HL-60 (cell line): ENCODE measurements around the gene SLC25A21.

Experiments
- DNase-seq, 2 experiments: peaks; one replicate each; pipeline ENCODE4 v3.0.0-alpha.2; 2010 to 2020; ENCODE audit warnings: low read depth in 1 of 2, low spot score in 1 of 2
- H3K27ac ChIP-seq: fragments of 250-450 bp; sonication (Bioruptor Pico); replicated peaks from 2 replicates; pipeline ENCODE4 v1.5.1; 2020; ENCODE audit warnings: mild to moderate bottlenecking, moderate library complexity
- H3K27me3 ChIP-seq: fragments of 250-450 bp; sonication (Bioruptor Pico); 2 replicates; pipeline ENCODE4 v1.5.1; 2021; ENCODE audit warnings: mild to moderate bottlenecking, moderate library complexity; ENCODE audit not compliant: insufficient read depth, poor library complexity, severe bottlenecking
- H3K4me3 ChIP-seq: replicated peaks from 2 replicates; pipeline ENCODE4 v1.5.1; 2011; ENCODE audit warnings: mild to moderate bottlenecking, control low read depth, low read length; ENCODE audit not compliant: insufficient read depth
- CTCF ChIP-seq: IDR thresholded peaks from one replicate; pipeline ENCODE4 v1.5.1; 2011; ENCODE audit warnings: low read length, control low read depth, inconsistent platforms; ENCODE audit not compliant: insufficient read depth
- GABPA ChIP-seq: IDR thresholded peaks from 2 replicates; pipeline ENCODE4 v1.6.1; 2012; ENCODE audit warnings: low read depth
- POLR2AphosphoS5 ChIP-seq: IDR thresholded peaks from 2 replicates; pipeline ENCODE4 v1.6.1; 2012; ENCODE audit warnings: low read depth
- SPI1 ChIP-seq: IDR thresholded peaks from 2 replicates; pipeline ENCODE4 v1.6.1; 2012; ENCODE audit warnings: low read depth, mild to moderate bottlenecking, borderline replicate concordance
- TF ChIP-seq, protein P1 (sequence below): IDR thresholded peaks from 2 replicates; pipeline ENCODE4 v1.6.1; 2012; ENCODE audit warnings: low read depth; ENCODE audit not compliant: insufficient replicate concordance

Gene SLC25A21

DNA sequence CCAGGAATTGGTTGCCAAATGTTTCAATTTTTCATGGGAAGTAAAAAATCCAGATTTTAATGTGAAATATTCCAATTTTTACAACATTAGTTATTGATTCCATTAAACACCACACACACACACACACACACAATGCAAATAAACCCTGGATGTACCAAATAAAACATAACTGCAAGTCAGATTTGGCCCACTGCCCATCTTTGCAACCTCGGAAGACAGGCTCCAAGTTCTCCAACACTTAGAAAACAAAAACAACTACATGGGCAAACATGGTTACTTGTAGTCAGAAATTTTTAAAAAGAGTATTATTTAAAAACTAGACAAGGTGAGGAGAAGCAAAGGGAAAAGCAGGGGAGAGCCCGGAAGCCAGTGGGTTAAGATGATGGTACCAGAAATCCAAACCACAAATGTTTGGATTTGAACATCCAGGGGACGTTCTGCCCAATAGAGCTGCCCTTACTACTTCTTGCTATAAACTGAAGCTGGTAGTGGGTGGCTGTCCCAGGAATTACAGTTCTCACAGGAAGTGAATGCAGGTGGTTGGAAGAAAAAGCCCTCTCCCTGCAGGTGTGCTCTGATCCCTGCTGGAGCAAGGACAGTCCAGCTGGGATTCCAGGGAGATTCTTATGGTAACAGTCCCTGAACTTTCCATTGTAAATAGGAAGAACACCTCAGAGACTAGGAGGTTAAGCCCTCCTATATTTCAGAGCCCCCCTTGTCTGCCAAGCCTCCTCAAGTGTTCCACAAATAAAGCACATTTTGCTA, 111.7 kb downstream of the SLC25A21 start:
- no peak overlapping the region for H3K27ac ChIP-seq
- DNase-seq = no peak
- TF ChIP-seq POLR2AphosphoS5 (no peak), SPI1 (no peak), GABPA (no peak), CTCF (no peak)
- TF ChIP-seq, protein P1, sequence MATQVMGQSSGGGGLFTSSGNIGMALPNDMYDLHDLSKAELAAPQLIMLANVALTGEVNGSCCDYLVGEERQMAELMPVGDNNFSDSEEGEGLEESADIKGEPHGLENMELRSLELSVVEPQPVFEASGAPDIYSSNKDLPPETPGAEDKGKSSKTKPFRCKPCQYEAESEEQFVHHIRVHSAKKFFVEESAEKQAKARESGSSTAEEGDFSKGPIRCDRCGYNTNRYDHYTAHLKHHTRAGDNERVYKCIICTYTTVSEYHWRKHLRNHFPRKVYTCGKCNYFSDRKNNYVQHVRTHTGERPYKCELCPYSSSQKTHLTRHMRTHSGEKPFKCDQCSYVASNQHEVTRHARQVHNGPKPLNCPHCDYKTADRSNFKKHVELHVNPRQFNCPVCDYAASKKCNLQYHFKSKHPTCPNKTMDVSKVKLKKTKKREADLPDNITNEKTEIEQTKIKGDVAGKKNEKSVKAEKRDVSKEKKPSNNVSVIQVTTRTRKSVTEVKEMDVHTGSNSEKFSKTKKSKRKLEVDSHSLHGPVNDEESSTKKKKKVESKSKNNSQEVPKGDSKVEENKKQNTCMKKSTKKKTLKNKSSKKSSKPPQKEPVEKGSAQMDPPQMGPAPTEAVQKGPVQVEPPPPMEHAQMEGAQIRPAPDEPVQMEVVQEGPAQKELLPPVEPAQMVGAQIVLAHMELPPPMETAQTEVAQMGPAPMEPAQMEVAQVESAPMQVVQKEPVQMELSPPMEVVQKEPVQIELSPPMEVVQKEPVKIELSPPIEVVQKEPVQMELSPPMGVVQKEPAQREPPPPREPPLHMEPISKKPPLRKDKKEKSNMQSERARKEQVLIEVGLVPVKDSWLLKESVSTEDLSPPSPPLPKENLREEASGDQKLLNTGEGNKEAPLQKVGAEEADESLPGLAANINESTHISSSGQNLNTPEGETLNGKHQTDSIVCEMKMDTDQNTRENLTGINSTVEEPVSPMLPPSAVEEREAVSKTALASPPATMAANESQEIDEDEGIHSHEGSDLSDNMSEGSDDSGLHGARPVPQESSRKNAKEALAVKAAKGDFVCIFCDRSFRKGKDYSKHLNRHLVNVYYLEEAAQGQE = no peak
- H3K27me3 ChIP-seq = no peaks in the 10 kb centered on the region
- no peak overlapping the region for H3K4me3 ChIP-seq

DNA sequence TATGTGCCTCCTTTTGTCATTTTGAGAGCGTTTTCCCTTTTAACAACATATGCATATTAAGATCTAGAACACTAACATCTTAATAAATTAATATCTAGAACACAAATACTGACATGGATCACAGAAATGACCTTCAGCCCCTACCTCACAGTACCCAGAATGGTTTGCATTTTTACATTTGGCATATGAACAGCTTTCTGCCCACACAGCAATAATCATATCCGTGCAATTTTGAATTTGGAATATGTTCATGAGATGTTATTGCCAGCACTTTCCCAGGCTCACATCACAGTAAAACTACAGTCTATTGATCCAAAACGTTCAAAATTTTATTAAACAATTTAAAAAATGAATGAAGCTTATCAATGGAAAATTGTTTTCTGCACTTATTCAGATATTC, 114.6 kb downstream of the SLC25A21 start:
- DNase-seq = no peak
- H3K27me3 ChIP-seq = no peaks in the 10 kb centered on the region
- no peak overlapping the region for H3K4me3 ChIP-seq
- no peak overlapping the region for H3K27ac ChIP-seq
- no peak for TF ChIP-seq POLR2AphosphoS5
- no peak for TF ChIP-seq SPI1
- TF ChIP-seq CTCF = no peak
- TF ChIP-seq, protein P1 = no peak
- no peak for TF ChIP-seq GABPA

DNA sequence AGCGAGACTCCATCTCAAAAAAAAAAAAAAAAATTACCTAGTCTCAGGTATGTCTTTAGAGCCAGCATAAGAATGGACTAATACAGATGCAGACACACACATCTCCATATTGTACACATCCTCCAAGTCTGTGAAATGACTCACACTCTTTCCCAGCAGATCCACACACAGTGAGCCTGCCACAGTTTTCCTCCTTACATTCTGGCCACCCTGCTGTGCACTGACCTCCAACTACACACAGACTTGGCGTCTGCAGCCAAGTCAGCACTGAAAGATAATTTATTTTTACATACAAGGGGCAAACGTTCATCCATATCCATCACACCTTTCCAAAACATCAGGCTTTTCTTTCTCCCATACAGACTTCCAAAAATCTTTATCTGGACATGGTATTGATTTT, 115.9 kb downstream of the SLC25A21 start:
- no peak for DNase-seq
- H3K27me3 ChIP-seq = no peaks in the 10 kb centered on the region
- H3K27ac ChIP-seq = no peak overlapping the region
- TF ChIP-seq, protein P1 = no peak
- TF ChIP-seq SPI1 = no peak
- no peak overlapping the region for H3K4me3 ChIP-seq
